ENCODE measurements around the gene CDK8.

The CDK8 gene

DNA sequence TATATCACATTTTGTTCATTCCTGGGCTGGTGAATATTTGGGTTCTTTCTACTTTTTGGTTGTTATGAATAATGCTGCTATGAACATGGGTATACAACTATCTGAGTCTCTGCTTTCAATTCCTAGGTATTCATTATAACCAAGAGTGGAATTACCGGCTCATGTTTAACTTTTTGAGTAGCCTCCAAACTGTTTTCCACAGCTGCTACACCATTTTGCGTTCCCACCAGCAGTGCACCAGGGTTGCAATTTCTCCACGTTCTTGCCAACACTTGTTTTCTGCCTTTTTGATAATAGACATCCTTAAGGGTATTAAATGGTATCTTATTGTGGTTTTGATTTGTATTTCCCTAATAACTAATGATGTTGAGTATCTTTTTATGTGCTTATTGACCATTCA, 16.8 kb downstream of the CDK8 start:
- TF ChIP-seq, protein P1, sequence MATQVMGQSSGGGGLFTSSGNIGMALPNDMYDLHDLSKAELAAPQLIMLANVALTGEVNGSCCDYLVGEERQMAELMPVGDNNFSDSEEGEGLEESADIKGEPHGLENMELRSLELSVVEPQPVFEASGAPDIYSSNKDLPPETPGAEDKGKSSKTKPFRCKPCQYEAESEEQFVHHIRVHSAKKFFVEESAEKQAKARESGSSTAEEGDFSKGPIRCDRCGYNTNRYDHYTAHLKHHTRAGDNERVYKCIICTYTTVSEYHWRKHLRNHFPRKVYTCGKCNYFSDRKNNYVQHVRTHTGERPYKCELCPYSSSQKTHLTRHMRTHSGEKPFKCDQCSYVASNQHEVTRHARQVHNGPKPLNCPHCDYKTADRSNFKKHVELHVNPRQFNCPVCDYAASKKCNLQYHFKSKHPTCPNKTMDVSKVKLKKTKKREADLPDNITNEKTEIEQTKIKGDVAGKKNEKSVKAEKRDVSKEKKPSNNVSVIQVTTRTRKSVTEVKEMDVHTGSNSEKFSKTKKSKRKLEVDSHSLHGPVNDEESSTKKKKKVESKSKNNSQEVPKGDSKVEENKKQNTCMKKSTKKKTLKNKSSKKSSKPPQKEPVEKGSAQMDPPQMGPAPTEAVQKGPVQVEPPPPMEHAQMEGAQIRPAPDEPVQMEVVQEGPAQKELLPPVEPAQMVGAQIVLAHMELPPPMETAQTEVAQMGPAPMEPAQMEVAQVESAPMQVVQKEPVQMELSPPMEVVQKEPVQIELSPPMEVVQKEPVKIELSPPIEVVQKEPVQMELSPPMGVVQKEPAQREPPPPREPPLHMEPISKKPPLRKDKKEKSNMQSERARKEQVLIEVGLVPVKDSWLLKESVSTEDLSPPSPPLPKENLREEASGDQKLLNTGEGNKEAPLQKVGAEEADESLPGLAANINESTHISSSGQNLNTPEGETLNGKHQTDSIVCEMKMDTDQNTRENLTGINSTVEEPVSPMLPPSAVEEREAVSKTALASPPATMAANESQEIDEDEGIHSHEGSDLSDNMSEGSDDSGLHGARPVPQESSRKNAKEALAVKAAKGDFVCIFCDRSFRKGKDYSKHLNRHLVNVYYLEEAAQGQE (IDR thresholded peaks at IDR 0.05; ENCODE audit: insufficient read depth in 1 of 2, low read depth in 2 of 2, low read length in 2 of 2) = no peak

DNA sequence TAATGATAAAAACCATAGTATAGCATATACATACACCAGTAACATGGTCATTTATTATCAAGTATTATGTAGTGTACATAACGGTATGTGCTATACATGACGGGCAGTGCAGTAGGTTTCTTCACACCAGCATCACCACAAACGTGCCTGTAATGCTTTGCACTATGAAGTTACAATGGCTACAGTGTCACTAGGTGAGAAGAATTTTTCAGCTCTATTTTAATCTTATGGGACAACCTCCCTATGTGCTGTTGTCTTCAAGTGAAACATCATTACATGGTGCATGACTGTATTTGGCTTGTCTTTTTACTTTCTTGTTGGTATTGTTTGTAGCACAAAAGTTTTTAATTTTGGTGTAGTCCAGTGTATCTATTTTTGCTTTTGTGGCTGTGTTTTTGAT, 18.7 kb downstream of the CDK8 start:
- TF ChIP-seq SIN3A (IDR thresholded peaks at IDR 0.05; ENCODE audit: borderline replicate concordance, insufficient read depth, low read length) (no peak), POLR2AphosphoS5 (IDR thresholded peaks at IDR 0.05; ENCODE audit: low read depth, low read length) (no peak), FOXP2 (optimal IDR thresholded peaks at IDR 0.05; ENCODE audit: borderline replicate concordance, extremely low read depth, extremely low read length, insufficient read depth) (no peak), TAF1 (IDR thresholded peaks at IDR 0.05; ENCODE audit: borderline replicate concordance, insufficient read depth, low read length) (no peak)
- TF ChIP-seq, protein P1 (IDR thresholded peaks at IDR 0.05; ENCODE audit: insufficient read depth in 1 of 2, low read depth in 2 of 2, low read length in 2 of 2) = no peak

DNA sequence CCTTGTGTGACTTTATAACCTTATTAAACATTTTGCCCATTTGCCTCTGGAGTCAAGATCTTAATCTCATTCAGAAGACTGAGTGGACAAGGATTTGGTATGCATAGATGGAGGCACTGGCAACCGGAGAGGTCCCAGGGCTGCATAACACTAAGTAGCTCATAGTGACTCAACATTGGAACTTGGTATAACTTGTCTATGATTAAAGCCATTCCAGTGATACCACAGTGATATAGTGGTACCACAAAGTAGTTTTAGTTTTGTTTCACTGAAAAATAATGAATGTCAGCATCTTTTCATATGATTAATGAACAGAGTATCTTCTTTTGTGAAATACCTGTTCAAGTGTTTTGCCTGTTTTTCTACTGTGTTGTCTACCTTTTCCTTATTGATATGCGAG, 26.4 kb downstream of the CDK8 start:
- no peak for TF ChIP-seq TAF1 (IDR thresholded peaks at IDR 0.05; ENCODE audit: borderline replicate concordance, insufficient read depth, low read length)
- TF ChIP-seq, protein P1 (IDR thresholded peaks at IDR 0.05; ENCODE audit: insufficient read depth in 1 of 2, low read depth in 2 of 2, low read length in 2 of 2) = no peak
- TF ChIP-seq POLR2AphosphoS5 (IDR thresholded peaks at IDR 0.05; ENCODE audit: low read depth, low read length) = no peak
- no peak for TF ChIP-seq SIN3A (IDR thresholded peaks at IDR 0.05; ENCODE audit: borderline replicate concordance, insufficient read depth, low read length)
- TF ChIP-seq FOXP2 (optimal IDR thresholded peaks at IDR 0.05; ENCODE audit: borderline replicate concordance, extremely low read depth, extremely low read length, insufficient read depth) = no peak

DNA sequence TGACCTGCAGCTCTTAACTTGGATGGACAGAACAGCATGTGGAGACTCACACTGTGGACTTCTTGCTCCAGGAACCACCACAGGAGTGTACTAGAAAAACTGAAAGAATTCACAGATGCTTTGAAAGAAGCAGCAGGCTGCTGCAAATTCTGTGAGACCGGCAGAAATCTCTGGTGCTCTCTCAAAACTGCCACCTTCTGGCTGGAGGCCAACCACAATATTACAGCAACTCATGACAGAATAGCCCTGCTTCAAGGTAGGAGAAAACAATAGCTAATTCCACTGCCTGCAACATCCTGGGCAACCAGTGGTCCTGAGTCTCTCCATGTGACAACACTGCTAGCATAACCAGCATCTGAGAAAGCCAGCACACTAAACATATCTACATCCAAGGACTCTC, 26.9 kb downstream of the CDK8 start:
- TF ChIP-seq TAF1 (IDR thresholded peaks at IDR 0.05; ENCODE audit: borderline replicate concordance, insufficient read depth, low read length) = no peak
- TF ChIP-seq POLR2AphosphoS5 (IDR thresholded peaks at IDR 0.05; ENCODE audit: low read depth, low read length) = no peak
- TF ChIP-seq, protein P1 (IDR thresholded peaks at IDR 0.05; ENCODE audit: insufficient read depth in 1 of 2, low read depth in 2 of 2, low read length in 2 of 2) = no peak
- TF ChIP-seq FOXP2 (optimal IDR thresholded peaks at IDR 0.05; ENCODE audit: borderline replicate concordance, extremely low read depth, extremely low read length, insufficient read depth) = no peak
- no peak for TF ChIP-seq SIN3A (IDR thresholded peaks at IDR 0.05; ENCODE audit: borderline replicate concordance, insufficient read depth, low read length)

DNA sequence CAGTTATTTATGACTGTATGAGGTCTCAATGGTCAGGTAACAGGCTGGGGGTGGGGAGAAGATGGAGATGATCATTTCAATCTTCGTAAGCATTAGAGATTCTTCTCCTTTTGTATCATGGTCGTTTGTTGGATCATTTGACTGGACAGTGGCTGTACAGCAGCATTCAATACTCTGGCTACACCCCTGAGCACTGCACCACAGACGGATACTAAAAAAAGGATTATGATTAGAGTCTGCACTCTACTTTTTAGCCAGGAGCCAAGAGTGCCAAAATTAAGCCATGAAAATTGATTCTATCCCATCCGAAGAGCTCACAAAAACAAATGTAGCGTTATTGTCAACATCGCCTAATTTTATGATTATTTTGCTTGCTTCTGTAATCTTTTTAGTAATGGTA, 41.9 kb downstream of the CDK8 start:
- no peak for TF ChIP-seq TAF1 (IDR thresholded peaks at IDR 0.05; ENCODE audit: borderline replicate concordance, insufficient read depth, low read length)
